H1 (cell line): Measurements from ENCODE around the gene ARID5B. TPM values are rescaled to one million over a fixed set of nuclear protein-coding genes. Genes with fewer than 3 reads are reported as not detected.

Experiments
- CBX8 ChIP-seq: fragments of 300-800, 300-1000 bp; sonication (generic); IDR thresholded peaks from 2 replicates; pipeline ENCODE4 v1.7.1; 2016; ENCODE audit warnings: low read depth, low read length, borderline replicate concordance
- CHD2 ChIP-seq: IDR thresholded peaks from 2 replicates; pipeline ENCODE4 v1.6.1; 2012; ENCODE audit warnings: low read length, improper control_type of control experiment
- CHD7 ChIP-seq: fragments of 300-600 bp; sonication (generic); IDR thresholded peaks from 2 replicates; pipeline ENCODE4 v1.7.1; 2012; ENCODE audit warnings: low read length, moderate library complexity, mild to moderate bottlenecking, inconsistent platforms; ENCODE audit not compliant: insufficient replicate concordance
- KDM1A ChIP-seq: fragments of 200-600, 300-600 bp; sonication (generic); IDR thresholded peaks from 2 replicates; pipeline ENCODE4 v1.7.1; 2016; ENCODE audit warnings: mild to moderate bottlenecking, low read length, borderline replicate concordance
- MAFK ChIP-seq: IDR thresholded peaks from 2 replicates; pipeline ENCODE4 v1.6.1; 2012; ENCODE audit warnings: low read depth, mild to moderate bottlenecking, improper control_type of control experiment, low read length
- MAX ChIP-seq: IDR thresholded peaks from 2 replicates; pipeline ENCODE4 v1.6.1; 2012; ENCODE audit warnings: inconsistent platforms
- SIX5 ChIP-seq: IDR thresholded peaks from 2 replicates; pipeline ENCODE4 v1.6.1; 2011; ENCODE audit warnings: mild to moderate bottlenecking, low read depth, low read length
- TBP ChIP-seq: IDR thresholded peaks from 2 replicates; pipeline ENCODE4 v1.6.1; 2011; ENCODE audit warnings: low read depth, low read length, improper control_type of control experiment
- ZNF274 ChIP-seq: IDR thresholded peaks from 2 replicates; pipeline ENCODE4 v1.7.0; 2012; ENCODE audit warnings: low read length, borderline replicate concordance; ENCODE audit errors: extremely low read depth
- polyA plus RNA-seq, 7 experiments: library from polyadenylated mRNA; depleted of rRNA in 3 of 7; stranded (reverse) in 5 of 7; unstranded in 2 of 7; fragments of >200 nt in 5 of 7; fragments of 200-250 nt in 2 of 7; gene quantifications; 1 replicate in 5 of 7; 2 replicates in 1 of 7; 4 replicates in 1 of 7; pipeline versions ENCODE4 v1.2.1 to v1.2.3, GENCODE V29; 2011 to 2013; ENCODE audit warnings: missing spikeins in 2 of 7, mixed read lengths in 2 of 7
- total RNA-seq: library from RNA; stranded (reverse); fragmentation: NEBNext Ultra II Directional; extraction: Animal tissue kit (Norgen Biotek cat#: 25700); gene quantifications from 2 replicates; pipeline ENCODE4 v1.2.1, GENCODE V29; 2021

The ARID5B gene
- total and polyA plus RNA-seq, 2 of the 8 experiments (the other 6 are each of a cell fraction or from before 2014, with no cell fraction given): 0.21 to 1.1 TPM

GRCh38 chr10:61971003-61971325 is 69.5 kb downstream of the ARID5B start (continued):
- TF ChIP-seq CHD7: no peak
- no peak for TF ChIP-seq CBX8
- TF ChIP-seq TBP: no peak
- no peak for TF ChIP-seq ZNF274
- no peak for TF ChIP-seq MAFK
- no peak for TF ChIP-seq MAX
- TF ChIP-seq SIX5: no peak
- TF ChIP-seq KDM1A: no peak
- no peak for TF ChIP-seq CHD2
